Stimulated activated CD8-positive, alpha-beta memory T cell treated with anti-CD3 and anti-CD28 coated beads, Interleukin-12 subunit alpha, Interleukin-12 subunit beta, amount 100 ng/mL, for 4 hours (primary cell): ENCODE data around the gene BRAP.
A peak's percentile ranks its signal among the peaks of the same experiment; 100 is the strongest.
"Not testable (repeated sequence)": the region's sequence is repeated elsewhere in the genome, so short reads cannot be mapped to it uniquely, and the experiment has no call there.

Experiments
- DNase-seq: peaks from one replicate; pipeline ENCODE4 v3.0.0-alpha.2; 2020; ENCODE audit warnings: low read depth

BRAP gene

DNA sequence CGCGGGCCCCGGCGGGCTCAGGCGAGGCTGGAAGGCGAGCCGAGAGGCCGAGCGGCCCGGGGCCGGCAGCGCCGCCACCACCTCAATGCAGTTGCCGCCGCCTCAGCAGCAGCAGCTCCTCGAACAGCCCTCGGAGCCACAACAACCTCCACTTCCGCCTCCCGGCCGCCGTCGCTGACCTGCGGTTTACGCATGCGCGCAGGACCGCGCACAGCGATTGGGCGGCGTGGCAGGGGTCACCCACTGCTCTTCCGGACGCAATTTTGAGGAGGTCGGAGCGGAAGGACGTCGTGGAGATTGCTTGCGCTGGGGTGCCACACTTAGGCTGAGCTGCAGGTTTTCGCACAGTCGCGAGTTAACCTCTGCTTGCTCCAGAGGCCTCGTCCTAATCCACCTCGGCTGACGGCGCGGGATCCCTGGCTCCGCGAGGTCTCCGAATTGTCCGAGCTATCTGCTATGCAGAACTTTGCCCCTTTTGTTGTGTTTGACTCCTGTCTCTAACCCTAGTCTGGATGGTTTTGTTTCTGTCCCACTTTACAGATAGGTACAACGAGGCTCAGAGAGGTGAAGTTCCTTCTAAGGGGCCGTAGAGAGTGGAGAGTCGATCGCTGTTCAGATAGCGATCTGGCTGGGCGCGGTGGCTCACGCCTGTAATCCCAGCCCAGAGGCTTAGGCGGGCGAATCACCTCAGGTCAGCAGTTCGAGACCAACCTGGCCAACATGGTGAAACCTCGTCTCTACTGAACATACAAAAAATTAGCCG, at the start of gene BRAP, which contains the start of gene ACAD10:
Gene BRAP (minus strand): TSS at position 146 of the 763 bp plus-strand sequence. CDS start 164 bp downstream, outside the sequence.
Gene ACAD10 (plus strand): TSS at position 243 of the 763 bp plus-strand sequence. CDS start 6,657 bp downstream, outside the sequence.
- peak; percentile 92 for DNase-seq

- DNase-seq: no peak
Observed at GRCh38 chr12:111733340-111733915, 47.7 kb upstream of the BRAP start.

- no peak for DNase-seq
Observed at GRCh38 chr12:111732786-111733185, 47.0 kb upstream of the BRAP start.

- no peak for DNase-seq
Observed at GRCh38 chr12:111730420-111730819, 44.7 kb upstream of the BRAP start.

- DNase-seq: no peak
Observed at GRCh38 chr12:111728795-111729194, 43.0 kb upstream of the BRAP start.

GRCh38 chr12:111723646-111724360, 38.0 kb upstream of the BRAP start:
- not testable (repeated sequence) for DNase-seq

GRCh38 chr12:111720457-111720856, 34.7 kb upstream of the BRAP start:
- no peak for DNase-seq

DNA sequence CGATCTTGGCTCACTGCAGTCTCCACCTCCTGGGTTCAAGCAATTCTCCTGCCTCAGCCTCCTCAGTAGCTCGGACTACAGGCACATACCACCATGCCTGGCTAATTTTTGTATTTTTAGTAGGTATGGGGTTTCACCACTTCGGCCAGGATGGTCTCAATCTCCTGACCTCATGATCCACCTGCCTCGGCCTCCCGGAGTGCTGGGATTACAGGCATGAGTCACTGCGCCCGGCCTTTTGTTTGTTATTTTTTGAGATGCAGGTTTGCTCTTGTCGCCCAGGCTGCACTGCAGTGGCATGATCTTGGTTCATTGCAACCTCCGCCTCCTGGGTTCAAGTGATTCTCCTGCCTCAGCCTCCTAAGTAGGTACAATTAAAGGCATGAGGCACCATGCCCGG, 33.6 kb upstream of the BRAP start:
- DNase-seq: not testable (repeated sequence)

DNA sequence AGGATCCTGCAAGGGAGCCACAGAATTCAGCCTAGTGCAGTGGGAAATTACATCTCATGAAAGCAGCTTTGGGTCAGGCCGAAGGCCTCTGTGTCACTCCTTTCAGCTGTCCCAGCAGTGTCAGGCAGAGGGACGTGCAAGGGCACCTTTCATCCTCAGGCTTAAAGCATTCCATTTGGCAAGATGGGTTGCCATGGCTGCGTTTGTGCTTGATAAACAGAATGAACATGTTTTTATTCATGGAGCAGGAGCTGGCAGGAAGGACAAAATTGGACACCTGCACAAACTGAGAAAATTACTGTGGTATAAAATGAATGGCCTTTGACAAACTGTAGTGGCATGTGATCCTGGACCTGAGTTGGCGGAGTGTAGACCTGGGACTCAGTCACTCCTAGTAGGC, 29.5 kb upstream of the BRAP start:
- no peak for DNase-seq

- no peak for DNase-seq
Observed at GRCh38 chr12:111706145-111706544, 20.4 kb upstream of the BRAP start.

GRCh38 chr12:111705672-111706071, 19.9 kb upstream of the BRAP start:
- no peak for DNase-seq

DNA sequence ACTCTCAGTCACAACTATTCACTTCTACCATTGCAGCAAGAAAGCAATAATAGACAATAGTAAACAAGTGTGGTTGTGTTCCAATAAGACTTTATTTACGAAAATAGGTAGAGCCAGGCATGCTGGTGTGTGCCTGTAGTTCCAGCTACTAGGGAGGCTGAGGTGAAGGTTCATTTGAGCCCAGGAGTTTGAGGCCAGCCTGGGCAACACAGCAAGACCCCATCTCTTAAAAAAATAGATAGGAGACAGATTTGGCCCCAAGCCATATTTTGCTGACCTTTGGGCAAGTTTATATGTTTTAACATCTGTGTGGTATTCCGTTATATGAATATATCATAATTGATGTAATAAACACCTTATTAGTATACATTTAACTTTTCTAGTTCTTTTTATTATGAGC, 14.2 kb upstream of the BRAP start:
- DNase-seq: no peak

- no peak for DNase-seq
Observed at GRCh38 chr12:111693818-111694217, 8.1 kb upstream of the BRAP start.

GRCh38 chr12:111692575-111693210, 6.9 kb upstream of the BRAP start:
- DNase-seq: no peak

DNA sequence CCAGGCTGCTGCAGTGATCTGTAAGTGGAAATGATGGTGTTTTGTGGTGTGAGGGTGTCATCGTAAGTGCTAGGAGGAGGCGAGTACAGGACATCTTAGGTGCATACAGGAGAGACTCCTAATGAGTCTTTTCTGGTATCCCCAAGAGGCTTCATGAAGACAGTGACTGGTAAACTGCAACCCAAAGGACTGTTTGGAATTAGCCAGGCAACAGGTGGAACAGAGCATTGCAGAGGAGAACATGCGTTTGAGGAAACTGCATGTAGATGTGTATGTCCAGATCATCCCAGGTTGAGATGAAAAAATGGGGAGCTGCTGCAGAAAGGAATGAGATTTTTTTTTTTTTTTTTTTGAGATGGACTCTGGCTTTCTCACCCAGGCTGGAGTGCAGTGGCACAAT, 5.5 kb upstream of the BRAP start:
- no peak for DNase-seq

GRCh38 chr12:111687952-111688351, 2.2 kb upstream of the BRAP start:
- no peak for DNase-seq

DNA sequence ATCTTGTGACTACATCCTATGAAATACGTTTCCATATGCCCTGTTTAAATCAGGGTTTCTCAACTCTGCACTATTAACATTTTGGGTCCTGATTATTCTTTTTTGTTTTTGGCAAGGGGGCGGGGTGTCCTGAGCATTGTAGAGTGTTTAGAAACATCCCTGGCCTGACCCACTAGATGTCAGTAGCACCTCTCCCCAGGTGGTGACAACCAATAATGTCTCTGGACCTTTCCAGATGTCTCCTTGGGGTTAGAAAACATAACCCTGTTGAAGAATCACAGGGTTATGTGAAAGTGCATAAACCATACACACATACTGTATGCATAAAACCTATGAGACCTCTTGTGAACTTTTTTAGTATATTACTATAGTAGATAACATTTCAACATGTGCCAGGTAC, 1.5 kb upstream of the BRAP start:
- no peak for DNase-seq

DNA sequence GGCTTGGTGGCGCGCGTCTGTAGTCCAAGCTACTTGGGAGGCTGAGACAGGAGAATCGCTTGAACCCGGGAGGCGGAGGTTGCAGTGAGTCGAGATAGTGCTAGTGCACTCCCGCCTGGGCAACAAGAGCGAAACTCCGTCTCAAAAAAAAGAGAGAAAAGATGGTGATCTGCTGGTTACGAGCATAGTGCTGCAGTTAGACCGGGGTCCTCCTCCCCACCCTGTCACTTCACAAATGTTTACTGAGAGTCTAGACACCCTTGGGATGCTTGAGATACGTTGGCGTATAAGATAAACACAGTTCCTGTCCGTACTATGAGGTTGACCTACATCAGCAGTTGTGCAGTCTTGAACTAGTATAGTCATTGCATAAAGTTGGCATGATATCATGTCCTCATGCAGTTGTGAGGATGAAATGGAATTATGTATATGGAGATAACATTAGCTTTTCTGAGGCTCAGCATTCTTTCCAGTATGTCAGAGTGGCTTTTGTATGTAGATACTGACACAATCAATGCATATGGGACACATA, 884 bp upstream of the BRAP start:
- DNase-seq: no peak

DNA sequence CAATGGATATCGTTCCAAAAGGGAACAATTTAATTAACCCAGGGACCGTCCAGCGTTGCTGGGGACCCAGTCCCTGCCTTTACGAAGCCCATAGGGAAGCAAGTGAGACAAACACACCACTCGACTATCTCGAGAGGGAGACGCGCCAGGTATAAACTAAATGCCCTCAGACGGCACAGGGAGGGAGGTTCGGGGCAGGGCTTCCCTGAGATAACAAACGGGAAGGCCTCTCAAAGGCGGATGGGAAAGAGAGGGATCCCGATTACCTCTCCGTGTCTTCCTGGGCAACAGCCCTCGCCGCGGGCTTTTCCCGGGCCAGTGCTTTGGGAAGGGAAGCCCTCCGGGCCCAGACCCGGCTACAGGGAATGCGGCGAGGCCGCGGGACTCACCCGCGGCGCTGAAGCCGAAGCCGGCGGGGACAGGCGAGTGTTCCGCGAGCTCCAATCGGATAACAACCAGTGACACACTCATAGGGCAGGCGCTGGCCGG, 390 bp downstream of the BRAP start:
- no peak for DNase-seq

DNA sequence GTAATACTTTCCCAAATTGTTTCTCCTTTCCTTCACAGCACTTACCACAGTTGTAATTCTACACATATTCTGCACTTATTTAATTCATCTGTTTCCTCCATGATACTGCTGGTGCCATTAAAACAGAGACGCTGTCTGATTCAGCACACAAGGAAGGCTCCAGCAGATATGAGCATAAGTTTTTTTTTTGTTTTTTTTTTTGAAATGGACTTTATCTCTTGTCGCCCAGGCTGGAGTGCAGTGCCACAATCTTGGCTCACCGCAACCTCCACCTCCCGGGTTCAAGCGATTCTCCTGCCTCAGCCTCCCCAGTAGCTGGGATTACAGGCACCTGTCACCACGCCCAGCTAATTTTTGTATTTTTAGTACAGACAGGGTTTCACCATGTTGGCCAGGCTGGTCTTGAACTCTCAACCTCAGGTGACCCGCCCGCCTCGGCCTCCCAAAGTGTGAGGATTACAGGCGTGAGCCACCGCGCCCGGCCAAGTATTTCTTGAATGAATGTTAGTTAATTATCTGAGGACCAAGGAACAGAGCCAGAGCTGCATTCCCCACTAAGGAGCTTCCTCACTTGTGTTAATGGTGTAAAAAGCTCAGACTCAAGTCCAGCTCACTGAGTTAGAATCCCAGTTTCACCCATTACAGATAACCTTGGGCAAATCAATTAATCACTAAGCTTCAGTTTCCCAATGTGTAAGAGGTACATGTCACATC, 1.1 kb downstream of the BRAP start:
- DNase-seq: not testable (repeated sequence)

DNA sequence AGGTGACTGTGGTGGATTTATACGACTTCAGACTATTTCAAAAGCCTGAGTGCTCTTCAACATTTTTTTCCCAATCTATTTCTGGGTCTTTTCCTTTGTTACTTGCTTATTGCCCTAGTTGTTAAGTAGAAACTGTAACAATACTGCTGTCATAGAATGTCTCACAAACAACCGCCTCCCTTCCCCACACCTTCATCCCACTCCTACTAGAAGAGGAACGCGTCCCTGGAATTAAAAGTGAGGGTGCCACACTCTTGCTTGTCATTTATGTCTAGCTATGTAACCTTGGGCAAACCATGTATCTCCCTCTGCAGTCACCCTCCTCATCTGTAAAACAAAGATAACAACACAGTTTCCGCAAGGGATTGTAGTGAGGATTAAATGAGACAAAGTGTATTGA, 8.6 kb downstream of the BRAP start:
- no peak for DNase-seq
